ENCODE results near the gene ARL16.

The ARL16 gene

DNA sequence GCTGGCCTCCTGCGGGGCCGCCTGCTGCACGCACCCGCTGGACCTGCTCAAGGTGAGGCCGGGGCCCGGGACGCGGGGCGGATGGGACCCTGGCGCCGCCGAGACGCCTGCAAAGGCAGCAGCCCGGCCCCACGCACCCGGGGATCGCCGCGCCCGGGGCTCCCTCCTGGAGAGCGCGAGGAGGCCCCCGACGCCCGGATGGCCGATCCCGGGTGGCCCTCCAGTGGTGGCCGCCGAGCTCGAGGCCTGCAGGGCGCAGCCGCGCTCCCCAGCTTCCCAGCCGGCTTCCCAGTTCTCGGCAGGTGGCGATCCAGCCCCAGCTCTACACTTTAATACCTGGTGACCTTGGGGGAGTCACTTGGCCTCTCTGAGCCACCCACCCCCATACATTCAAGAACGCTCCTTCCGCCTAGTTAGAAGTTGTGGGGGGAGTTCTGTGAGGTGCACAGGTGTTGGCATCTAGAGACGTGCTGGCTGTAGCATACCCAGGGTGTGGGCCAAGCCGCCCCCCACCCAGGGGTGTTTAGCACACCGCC, 28.9 kb upstream of the ARL16 start:
- no peak for FAIRE-seq

DNA sequence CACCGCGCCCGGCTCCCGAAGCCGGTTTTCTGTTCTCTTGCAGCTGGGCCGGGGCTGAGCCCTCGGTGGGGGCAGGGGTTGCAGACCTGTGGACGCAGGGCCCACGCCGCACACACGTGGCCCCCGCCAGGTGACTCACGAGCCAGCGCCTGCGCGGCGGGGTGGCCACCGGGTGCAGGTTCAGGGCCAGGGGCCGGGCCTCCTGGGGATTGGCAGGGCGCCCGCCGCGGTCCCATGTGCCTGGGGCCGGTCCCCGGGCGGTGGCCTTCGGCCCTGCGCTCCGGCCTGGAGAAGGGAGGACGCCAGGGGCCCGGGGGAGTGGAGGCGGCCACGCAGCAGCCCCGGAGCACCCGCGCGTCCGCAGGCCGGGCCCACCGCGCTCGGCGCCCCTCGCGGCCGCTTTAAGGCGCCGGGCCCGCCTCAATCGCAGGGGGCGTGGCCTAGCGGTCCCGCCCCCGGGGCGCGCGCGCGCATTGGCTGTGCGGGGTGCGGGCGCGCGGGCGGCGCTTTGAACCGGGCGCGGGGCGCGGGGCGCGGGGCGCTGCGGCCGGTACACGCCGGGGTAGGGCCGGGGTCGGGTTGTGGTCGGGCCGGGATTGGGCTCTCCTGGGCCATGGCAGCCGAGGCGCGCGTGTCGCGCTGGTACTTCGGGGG, 28.3 kb upstream of the ARL16 start, which contains the start of gene SLC25A10:
TSS of gene SLC25A10 (plus strand) at position 471 of the 654 bp plus-strand sequence. CDS start at position 614, 143 bp downstream.
- FAIRE-seq, result no peak

DNA sequence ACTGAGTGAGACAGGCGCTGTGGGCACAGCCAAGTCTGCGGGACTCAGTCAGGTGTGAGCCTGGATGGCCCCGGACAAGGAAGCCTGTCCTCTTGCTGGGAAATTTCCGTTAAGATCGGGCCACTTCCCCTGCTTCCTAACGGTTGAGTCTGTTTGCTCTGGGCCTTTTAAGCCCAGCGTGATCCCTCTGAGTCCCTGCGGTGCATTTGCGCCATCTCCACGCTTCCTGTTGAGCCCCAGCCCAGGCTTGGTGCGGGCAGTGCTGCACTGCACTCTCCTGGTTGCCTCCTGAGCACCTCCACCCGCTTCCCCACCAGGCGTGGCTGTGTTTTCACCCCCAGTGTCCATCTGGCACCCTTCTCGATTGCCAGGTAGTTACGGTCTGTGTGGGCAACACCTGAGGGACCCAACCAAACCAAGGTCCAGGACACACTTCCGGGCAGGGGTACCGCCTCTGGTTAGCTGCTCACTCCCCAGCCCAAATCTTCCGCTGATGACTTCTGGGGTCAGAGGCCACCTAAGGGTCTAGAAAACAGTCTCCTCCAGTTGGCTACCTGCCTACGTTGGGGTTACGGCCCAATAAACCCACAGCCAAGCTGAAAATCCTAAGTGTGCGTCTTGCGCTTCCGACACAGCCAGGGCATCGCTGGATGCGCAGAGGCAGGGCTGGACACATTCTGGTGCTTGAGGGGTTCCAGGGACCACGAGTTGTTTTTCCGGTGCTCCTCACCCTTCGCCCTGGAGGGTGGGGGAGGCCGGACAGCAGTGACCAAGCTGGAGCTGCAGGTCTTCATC, 27.1 kb upstream of the ARL16 start:
- no peak for FAIRE-seq

DNA sequence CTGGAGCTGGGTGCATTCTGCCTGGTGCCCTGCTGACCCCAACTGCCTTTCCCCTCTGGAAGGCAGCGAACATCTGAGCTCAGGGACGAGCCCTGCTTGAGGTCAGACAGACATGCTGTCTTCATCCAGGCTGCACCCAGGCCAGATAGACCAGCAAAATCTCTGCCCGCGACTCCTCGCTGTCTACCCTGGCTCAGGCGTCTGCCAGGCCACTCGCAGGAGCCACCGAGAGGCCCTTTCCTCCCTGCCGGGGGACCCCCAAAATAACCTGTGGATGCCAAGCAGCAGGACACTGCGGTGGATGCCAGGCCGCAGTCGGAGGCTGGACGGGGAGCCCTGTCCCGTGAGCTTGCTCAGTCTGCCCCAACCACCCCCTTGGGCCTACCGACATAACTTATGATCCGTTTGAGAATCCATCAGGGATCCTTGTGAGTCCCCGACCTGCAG, 25.2 kb upstream of the ARL16 start:
- no peak for FAIRE-seq

DNA sequence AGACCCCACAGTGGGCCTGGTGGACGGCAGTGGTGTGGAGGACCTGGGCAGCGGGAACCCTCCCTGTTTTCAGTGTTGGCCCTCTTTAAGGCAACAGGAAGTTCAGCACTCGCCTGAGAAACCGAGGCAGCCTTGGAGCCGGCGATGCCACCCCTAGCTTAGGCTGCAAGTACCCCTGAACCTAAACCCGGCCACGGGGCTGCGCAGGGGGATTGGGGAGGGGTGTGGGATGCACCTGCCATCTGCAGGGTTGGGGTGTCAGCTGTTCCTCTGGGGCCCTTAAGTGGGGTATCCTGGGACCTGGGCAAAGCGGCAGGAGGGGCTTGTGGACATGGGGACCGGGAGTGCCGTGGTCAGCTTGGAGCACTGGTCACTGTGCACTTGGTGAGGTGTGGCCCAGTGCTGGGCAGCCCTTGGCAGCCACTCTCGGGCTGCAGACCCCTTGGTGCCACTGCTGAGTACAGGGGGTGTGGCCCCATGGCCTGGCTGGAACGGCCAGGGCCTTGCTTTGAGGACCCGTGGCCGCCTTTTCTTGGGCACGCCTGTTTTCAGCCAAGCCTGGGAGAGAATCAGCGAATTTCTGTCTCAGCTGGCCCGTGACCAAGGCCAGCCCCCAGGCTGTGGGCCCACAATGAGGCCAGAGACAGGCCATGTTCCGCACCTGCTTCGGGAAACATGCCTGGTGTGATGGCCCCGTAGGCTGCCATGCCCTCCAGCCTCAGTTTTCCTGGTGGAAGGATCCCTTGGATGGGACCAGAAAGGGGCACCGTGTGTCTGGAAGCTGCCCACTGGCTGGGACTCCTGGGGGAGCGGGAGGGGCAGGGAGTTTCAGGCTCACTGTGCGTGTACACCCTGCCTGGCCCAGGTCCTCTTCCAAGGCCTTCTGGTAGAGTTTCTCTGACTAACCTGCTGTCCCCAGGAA, 24.4 kb upstream of the ARL16 start:
- FAIRE-seq, result no peak

DNA sequence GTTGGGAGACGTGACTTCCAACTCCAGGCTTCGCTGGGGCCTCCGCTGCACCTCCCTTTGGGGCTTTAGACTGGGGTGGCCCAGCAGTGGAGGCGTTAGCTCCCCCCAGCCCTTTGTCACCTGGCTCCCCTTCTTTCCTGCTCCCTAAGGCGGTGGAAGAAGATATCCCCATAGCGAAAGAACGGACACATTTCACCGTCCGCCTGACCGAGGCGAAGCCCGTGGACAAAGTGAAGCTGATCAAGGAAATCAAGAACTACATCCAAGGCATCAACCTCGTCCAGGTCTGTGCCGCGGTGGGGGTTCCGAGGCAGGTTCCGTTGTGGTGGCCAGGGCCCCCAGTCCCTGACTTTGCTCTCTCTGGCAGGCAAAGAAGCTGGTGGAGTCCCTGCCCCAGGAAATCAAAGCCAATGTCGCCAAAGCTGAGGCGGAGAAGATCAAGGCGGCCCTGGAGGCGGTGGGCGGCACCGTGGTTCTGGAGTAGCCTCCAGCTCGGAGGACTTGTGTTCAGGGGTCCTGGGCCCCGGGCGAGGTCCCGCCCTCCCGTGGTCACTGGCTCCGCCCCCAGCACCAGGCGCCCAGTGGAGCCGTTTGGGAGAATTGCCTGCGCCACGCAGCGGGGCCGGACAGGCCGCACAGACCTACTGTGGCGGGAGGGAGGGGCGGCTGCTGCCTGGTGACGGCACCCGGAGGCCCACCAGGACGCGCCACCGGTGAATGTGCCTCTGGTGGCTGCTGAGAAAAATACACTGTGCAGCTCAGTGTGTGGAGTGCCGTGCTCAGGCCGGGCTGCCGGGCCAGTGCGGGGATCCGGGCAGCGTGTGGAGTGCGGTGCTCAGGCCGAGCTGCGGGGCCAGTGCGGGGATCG, 23.4 kb upstream of the ARL16 start:
- no peak for FAIRE-seq

DNA sequence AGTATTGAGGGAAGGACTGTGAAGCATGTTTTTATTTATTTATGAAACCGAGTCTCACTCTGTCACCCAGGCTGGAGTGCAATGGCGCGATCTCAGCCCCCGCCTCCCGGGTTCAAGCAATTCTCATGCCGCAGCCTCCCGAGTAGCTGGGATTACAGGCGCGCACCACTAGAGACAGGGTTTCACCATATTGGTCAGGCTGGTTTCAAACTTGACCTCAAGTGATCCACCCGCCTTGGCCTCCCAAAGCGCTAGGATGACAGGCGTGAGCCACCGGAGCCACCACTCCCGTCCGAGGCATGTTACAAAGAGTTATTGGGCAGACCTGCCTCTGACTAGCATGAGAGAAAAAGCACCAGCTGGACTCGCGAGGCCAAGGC, 22.6 kb upstream of the ARL16 start:
- no peak for FAIRE-seq

DNA sequence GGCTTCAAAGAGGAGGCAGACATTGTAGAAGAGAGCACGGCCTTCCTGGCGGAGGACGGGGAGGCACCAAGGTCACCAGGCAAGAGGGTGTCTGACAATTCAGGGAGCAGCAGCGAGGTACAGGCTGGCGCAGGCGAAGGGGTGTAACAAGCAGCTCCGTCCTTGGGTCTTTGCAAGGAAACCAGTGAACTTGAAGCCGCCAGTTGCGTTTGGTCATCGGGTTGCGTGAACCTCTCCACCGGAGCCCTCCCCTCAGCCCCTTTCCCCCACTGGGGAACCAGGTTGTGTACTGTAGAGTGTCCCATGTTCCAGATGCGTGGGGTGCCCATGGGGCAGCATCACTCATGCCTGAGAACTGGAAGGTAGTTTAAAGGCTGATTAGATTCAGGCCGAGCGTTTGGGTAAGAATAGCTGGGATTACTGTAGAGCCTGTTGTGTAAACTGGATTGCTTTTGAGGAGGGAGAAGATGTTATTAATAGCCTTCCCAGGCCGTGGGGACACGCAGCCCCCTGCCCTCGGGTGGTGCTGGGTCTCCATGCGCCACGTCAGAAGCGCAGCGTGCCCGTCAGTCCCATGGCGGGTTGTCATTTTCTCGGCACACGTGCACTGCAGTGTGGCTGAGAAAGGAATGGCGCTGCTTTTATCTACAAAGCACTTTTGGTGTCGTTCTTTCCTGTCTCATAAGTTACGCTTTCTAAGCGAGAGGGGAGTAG, 22.1 kb upstream of the ARL16 start:
- no peak for FAIRE-seq

DNA sequence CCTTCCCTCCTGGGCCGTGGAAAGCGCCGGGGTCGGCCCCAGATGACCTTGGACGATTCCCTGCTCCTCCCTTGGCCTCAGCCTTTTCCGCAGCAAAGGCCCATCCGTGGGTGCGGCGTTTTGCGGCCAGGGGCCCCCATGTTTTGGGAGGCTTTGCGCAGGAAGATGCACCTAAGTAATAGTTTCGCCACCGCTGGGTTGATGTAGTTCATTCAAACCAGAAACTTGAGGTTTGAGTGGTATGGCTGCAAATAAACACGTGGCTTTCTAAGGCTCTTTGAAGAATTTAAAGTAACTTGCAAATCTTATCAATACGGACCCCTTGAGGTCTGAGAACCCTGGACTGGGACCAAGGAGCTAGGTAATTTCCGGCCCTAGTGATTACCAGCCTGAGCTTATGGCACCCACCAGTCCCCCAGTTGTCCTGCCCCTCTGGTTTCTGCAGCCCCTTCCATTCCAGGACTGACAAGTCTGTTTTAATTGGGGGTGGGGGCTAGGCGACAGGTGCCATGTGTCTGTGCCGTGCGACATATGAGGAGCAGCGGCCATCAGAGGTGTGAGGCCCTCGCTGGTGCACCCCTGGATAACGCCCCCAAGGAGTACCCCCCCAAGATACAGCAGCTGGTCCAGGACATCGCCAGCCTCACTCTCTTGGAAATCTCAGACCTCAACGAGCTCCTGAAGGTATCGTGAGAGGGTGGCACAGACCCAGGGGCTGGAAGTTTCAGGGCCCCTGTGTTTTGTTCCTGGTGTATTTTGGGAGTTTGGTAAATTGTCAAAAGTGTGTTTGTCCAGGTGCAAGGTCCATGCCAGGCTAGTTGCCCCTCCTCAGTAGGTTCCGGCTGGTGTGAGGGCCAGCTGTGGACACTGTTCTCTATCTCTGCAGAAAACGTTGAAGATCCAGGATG, 20.4 kb upstream of the ARL16 start:
- no peak for FAIRE-seq

DNA sequence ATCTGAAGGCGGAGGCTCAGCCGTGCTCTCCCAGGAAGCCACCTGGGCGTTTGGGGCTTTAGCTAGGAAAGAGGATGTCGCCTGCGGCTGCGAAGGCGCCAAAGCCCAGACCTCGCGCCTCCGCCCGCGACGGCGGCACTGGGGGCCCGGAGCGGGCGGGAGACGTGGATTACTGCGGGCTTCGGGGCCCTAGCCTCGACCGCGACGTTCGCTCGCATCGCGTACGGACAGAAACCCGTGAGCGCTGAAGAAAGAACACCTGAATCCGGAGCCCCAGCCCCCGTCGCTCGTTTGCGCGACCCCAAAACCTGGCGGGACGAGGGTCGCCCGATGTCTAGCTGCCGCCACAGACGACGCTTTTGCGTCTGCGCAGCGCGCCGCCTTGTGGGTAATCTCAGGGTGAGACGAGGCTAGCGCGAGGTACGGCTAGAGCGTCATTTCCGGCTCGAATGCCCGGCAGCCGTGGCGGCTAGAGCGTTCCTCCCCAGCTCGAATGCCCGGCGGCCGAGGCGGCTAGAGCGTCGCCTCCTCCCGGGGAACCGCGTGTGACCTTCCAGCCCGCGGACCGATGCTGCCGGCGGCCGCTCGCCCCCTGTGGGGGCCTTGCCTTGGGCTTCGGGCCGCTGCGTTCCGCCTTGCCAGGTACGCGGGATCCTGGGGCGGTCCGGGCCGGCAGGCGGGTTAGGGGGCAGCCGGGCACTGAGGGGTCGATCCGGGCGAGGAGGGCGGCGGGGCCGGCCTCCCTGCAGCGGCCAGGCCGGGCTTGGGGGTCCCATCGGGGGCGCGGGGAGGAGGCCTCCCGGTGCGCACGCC, 19.5 kb upstream of the ARL16 start, which contains the start of gene MRPL12:
TSS of gene MRPL12 (plus strand) at position 434 of the 813 bp plus-strand sequence. CDS start at position 569, 135 bp downstream.
- no peak for FAIRE-seq

DNA sequence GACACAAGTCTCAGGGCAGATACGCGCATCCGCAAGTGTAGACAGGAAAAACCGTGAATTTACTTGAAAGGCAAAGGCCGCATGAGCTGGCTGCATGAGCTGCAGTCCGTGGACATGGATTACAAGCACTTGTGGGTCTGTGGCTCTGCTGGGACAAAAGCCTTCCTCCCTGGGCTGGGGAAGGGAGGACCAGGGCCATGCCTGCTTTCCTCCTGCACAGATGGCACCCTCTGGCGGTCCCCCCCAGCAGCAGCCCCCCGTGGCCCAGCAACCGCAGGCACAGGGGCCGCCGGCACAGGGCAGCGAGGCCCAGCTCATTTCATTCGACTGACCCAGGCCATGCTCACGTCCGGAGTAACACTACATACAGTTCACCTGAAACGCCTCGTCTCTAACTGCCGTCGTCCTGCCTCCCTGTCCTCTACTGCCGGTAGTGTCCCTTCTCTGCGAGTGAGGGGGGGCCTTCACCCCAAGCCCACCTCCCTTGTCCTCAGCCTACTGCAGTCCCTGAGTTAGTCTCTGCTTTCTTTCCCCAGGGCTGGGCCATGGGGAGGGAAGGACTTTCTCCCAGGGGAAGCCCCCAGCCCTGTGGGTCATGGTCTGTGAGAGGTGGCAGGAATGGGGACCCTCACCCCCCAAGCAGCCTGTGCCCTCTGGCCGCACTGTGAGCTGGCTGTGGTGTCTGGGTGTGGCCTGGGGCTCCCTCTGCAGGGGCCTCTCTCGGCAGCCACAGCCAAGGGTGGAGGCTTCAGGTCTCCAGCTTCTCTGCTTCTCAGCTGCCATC, 17.9 kb upstream of the ARL16 start:
- no peak for FAIRE-seq

DNA sequence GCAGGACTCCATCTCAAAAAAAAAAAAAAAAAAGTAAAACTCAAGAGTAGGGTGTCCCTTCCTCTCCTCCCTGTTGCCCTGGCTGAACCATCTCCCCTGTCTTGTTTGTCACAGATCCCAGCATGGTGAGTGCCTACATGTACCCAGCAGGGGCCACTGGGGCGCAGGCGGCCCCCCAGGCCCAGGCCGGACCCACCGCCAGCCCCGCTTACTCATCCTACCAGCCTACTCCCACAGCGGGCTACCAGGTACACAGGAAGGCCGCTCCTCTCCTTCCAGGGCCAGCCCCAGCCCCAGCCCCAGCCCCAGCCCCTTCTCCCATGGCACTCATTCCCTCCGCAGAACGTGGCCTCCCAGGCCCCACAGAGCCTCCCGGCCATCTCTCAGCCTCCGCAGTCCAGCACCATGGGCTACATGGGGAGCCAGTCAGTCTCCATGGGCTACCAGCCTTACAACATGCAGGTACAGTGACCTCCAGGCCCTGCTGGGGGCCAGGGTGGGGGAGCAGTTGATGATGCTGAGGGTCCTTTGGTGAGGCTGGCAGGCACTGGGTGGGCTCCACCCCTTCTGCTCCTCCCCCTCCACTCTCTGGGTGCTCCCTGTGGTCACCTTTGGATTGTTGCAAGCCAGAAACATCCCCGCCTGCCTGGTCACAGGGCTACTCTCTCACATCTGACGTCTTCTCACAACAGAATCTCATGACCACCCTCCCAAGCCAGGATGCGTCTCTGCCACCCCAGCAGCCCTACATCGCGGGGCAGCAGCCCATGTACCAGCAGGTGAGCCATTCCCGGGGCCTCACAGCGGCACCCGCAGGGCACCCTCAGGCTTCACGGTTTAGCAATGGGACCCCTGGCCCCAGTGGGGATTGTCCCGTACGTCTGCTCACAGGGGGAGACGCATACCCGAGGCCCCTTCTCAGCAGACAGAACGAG, 17.0 kb upstream of the ARL16 start:
- FAIRE-seq, result no peak

DNA sequence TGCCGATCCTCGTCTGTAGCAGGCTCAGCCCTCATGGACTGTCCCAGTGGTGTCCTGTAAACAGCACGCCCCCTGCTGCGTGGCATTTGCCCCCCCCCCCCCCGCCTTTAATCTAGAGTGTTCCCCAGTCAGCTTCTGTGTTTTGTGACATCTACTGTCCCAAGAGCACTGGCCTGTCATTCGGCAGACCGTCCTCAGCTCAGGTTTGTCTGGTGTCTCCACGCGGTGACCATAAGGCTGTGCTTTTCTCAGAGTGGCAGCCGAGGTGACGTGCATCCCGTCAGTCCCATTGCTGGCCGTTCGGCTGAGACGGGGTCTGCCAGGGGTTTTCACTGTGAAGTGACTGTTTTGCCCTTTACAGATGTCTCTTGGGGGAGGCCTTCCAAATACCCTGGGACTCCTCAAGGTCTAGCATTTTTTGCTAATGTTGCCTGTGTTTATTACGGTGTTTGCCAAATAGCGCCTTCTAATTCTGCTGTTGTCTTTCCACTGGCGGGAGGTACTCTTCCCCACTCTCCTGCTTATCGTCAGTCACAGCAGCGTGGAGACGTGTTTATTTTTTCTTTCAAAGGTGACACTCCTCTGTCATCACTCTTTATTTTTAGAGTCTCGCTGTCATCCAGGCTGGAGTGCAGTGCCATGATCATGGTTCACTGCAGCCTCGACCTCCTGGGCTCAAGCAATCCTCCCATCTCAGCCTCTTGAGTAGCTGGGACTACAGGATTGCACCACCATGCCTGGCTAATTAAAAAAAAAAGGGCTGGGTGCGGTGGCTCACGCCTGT, 13.9 kb upstream of the ARL16 start:
- no peak for FAIRE-seq

DNA sequence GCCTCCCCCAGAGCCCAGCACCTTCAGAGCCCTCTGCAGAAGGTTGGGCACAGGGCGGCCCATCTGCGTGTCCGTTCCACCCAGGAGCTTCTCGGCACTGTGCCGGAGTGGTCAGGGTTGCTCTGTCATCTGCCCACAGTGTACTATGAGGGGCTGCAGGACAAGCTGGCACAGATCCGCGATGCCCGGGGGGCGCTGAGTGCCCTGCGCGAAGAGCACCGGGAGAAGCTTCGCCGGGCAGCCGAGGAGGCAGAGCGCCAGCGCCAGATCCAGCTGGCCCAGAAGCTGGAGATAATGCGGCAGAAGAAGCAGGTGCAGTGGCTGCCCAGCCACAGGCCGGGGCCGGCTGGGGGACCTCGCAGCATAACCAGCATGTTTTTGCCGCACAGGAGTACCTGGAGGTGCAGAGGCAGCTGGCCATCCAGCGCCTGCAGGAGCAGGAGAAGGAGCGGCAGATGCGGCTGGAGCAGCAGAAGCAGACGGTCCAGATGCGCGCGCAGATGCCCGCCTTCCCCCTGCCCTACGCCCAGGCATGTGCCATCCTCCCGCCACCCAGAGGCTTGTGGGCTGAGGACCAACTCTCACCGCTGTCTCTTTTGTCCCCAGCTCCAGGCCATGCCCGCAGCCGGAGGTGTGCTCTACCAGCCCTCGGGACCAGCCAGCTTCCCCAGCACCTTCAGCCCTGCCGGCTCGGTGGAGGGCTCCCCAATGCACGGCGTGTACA, 12.8 kb upstream of the ARL16 start:
- no peak for FAIRE-seq

DNA sequence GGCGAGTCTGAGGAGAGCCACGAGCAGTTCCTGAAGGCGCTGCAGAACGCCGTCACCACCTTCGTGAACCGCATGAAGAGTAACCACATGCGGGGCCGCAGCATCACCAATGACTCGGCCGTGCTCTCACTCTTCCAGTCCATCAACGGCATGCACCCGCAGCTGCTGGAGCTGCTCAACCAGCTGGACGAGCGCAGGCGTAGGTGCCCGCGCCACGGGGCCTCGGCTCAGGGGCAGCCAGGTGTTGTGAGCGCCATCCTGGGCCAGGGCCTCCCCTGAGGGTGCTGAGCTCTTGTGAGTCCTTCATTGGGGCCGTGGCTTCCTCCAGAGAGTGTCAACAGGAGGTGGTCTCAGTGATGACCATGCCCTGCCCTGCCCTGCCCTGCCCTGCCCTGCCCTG, 12.2 kb upstream of the ARL16 start:
- FAIRE-seq, result no peak

Measured in colon (tissue), 2 donors.